Middle frontal gyrus (tissue), 1 donor: ENCODE results near the gene PARG.
"Not testable (repeated sequence)": the region's sequence is repeated elsewhere in the genome, so short reads cannot be mapped to it uniquely, and the experiment has no call there.

Experiments used
- DNase-seq: peaks from one replicate; pipeline ENCODE4 v3.0.0-alpha.2; 2015; ENCODE audit warnings: low spot score; ENCODE audit errors: extremely low spot score

Gene PARG

GRCh38 chr10:49903829-49904228, 38.0 kb downstream of the PARG start:
- not testable (repeated sequence) for DNase-seq

- DNase-seq = not testable (repeated sequence)
Measured at GRCh38 chr10:49900406-49900805, 41.4 kb downstream of the PARG start.

GRCh38 chr10:49899999-49900398, 41.8 kb downstream of the PARG start:
- not testable (repeated sequence) for DNase-seq

- not testable (repeated sequence) for DNase-seq
Measured at GRCh38 chr10:49890025-49890424, 51.8 kb downstream of the PARG start.

GRCh38 chr10:49884739-49885331, 57.0 kb downstream of the PARG start:
- DNase-seq = not testable (repeated sequence)

- DNase-seq = not testable (repeated sequence)
Measured at GRCh38 chr10:49883852-49884251, 58.0 kb downstream of the PARG start.

GRCh38 chr10:49882327-49882726, 59.5 kb downstream of the PARG start:
- DNase-seq = not testable (repeated sequence)

- not testable (repeated sequence) for DNase-seq
Measured at GRCh38 chr10:49872740-49873139, 69.1 kb downstream of the PARG start.

- not testable (repeated sequence) for DNase-seq
Measured at GRCh38 chr10:49871462-49871861, 70.4 kb downstream of the PARG start.

GRCh38 chr10:49859933-49860332, 81.9 kb downstream of the PARG start:
- not testable (repeated sequence) for DNase-seq

GRCh38 chr10:49858697-49859382, 83.0 kb downstream of the PARG start:
- DNase-seq = not testable (repeated sequence)

- not testable (repeated sequence) for DNase-seq
Measured at GRCh38 chr10:49849520-49849919, 92.3 kb downstream of the PARG start.

- no peak for DNase-seq
Measured at GRCh38 chr10:49844775-49845595, 96.8 kb downstream of the PARG start.

GRCh38 chr10:49842333-49842628, 99.5 kb downstream of the PARG start:
- DNase-seq = not testable (repeated sequence)

GRCh38 chr10:49841615-49842332, 100.1 kb downstream of the PARG start:
- DNase-seq = no peak

- DNase-seq = no peak
Measured at GRCh38 chr10:49837685-49838084, 104.1 kb downstream of the PARG start.

- DNase-seq = no peak
Measured at GRCh38 chr10:49837051-49837478, 104.8 kb downstream of the PARG start.

GRCh38 chr10:49834976-49835375, 106.9 kb downstream of the PARG start:
- no peak for DNase-seq

GRCh38 chr10:49834201-49834600, 107.6 kb downstream of the PARG start:
- DNase-seq = no peak

GRCh38 chr10:49833168-49833567, 108.7 kb downstream of the PARG start:
- DNase-seq = no peak

GRCh38 chr10:49831352-49832035, 110.3 kb downstream of the PARG start:
- DNase-seq = no peak
